B cell (primary cell): ENCODE data around the gene HSD17B2. TPM values are rescaled to one million over a fixed set of nuclear protein-coding genes. Genes with fewer than 3 reads are reported as not detected.

Source experiments
- ATAC-seq: fragments of 200-7000 bp; cut with Tn5 transposase; one replicate; pipeline ENCODE4 v1.10.0; 2021; ENCODE audit warnings: low read depth, mild to moderate bottlenecking, moderate number of reproducible peaks, moderate library complexity
- CTCF ChIA-PET: fragments of 350-600 bp; sonication (Branson Sonifier 250); formaldehyde crosslinking; loops from one replicate; lab custom pipeline; 2021; ENCODE audit warnings: antibody characterized with exemption, inconsistent platforms; lab: Charles Lee
- POLR2A ChIA-PET: fragments of 350-600 bp; sonication (Branson Sonifier 250); formaldehyde crosslinking; loops from one replicate; lab custom pipeline; 2021; ENCODE audit warnings: antibody characterized with exemption; lab: Charles Lee
- DNase-seq: peaks from one replicate; pipeline ENCODE4 v3.0.0; 2013
- H2AFZ ChIP-seq: 2 replicates; pipeline ENCODE4 v1.6.1; 2012; ENCODE audit warnings: mild to moderate bottlenecking, low read depth, low read length; ENCODE audit not compliant: insufficient read depth, poor library complexity, severe bottlenecking
- H3K27ac ChIP-seq, 2 donors: 1 replicate in 1 of 2; 2 replicates in 1 of 2; pipeline ENCODE4 v1.5.1; 2012 to 2013; ENCODE audit warnings: low read length in 2 of 2, mild to moderate bottlenecking in 2 of 2, moderate library complexity in 1 of 2
- H3K27me3 ChIP-seq, 4 experiments: fragments of 200-600 bp in 1 of 4; sonication (generic) in 1 of 4; replicated peaks in 1 of 4; 1 replicate in 2 of 4; 2 replicates in 2 of 4; pipeline versions ENCODE4 v1.6.1 to v1.7.0; 2013 to 2016; ENCODE audit warnings: low read length in 3 of 4, mild to moderate bottlenecking in 2 of 4, mixed read lengths in 1 of 4, moderate library complexity in 1 of 4; ENCODE audit not compliant: insufficient read depth in 4 of 4, control insufficient read depth in 3 of 4; ENCODE audit errors: control extremely low read depth in 1 of 4
- H3K36me3 ChIP-seq, 2 experiments: replicated peaks in 1 of 2; 1 replicate in 1 of 2; 2 replicates in 1 of 2; pipeline versions ENCODE4 v1.6.1 to v1.7.1; 2013; ENCODE audit warnings: low read length in 1 of 2; ENCODE audit not compliant: insufficient read depth in 2 of 2, control insufficient read depth in 1 of 2; ENCODE audit errors: control extremely low read depth in 1 of 2, extremely low read depth in 1 of 2
- H3K4me1 ChIP-seq, 2 donors: fragments of 200-600 bp in 1 of 2; sonication (generic) in 1 of 2; 1 replicate in 1 of 2; 2 replicates in 1 of 2; pipeline versions ENCODE4 v1.5.1 to v1.6.1; 2013 to 2017; ENCODE audit warnings: low read length in 2 of 2; ENCODE audit not compliant: control insufficient read depth in 2 of 2, insufficient read depth in 2 of 2
- H3K4me2 ChIP-seq: replicated peaks from 2 replicates; pipeline ENCODE3; 2012; ENCODE audit warnings: mild to moderate bottlenecking, low read depth, low read length; ENCODE audit not compliant: poor library complexity, severe bottlenecking
- H3K4me3 ChIP-seq, 5 experiments: fragments of 200-600 bp in 1 of 5; sonication (generic) in 1 of 5; 1 replicate in 3 of 5; 2 replicates in 2 of 5; pipeline versions ENCODE4 v1.5.1 to v1.7.0; 2011 to 2016; ENCODE audit warnings: low read length in 4 of 5, mild to moderate bottlenecking in 4 of 5, low read depth in 2 of 5, control low read depth in 1 of 5, moderate library complexity in 1 of 5; ENCODE audit not compliant: insufficient read depth in 1 of 5; ENCODE audit errors: control extremely low read depth in 1 of 5, extremely low read depth in 1 of 5
- H3K79me2 ChIP-seq: fragments of 200-600 bp; sonication (generic); one replicate; pipeline ENCODE4 v1.6.0; 2016; ENCODE audit warnings: low read length; ENCODE audit not compliant: control insufficient read depth, insufficient read depth
- H3K9ac ChIP-seq: fragments of 200-600 bp; sonication (generic); 2 replicates; pipeline ENCODE4 v1.6.1; 2017; ENCODE audit warnings: mild to moderate bottlenecking, low read length, moderate library complexity
- H3K9me3 ChIP-seq, 3 donors: one replicate each; pipeline versions ENCODE4 v1.6.1 to v1.7.1; 2013; ENCODE audit warnings: low read length in 2 of 3; ENCODE audit not compliant: control insufficient read depth in 2 of 3, insufficient read depth in 1 of 3; ENCODE audit errors: control extremely low read depth in 1 of 3
- H4K20me1 ChIP-seq: 2 replicates; pipeline ENCODE4 v1.6.0; 2012; ENCODE audit warnings: mild to moderate bottlenecking, low read length; ENCODE audit not compliant: insufficient read depth, control insufficient read depth, poor library complexity, severe bottlenecking
- H3K27ac Mint-ChIP-seq: one replicate; pipeline ENCODE4 v1.8.0; 2021; ENCODE audit warnings: mixed read lengths
- H3K27me3 Mint-ChIP-seq: one replicate; pipeline ENCODE4 v1.8.0; 2021; ENCODE audit warnings: mixed read lengths
- H3K4me1 Mint-ChIP-seq: one replicate; pipeline ENCODE4 v1.8.0; 2021; ENCODE audit warnings: mixed read lengths
- H3K4me3 Mint-ChIP-seq: one replicate; pipeline ENCODE4 v1.8.0; 2021; ENCODE audit warnings: mixed read lengths
- H3K9me3 Mint-ChIP-seq: one replicate; pipeline ENCODE4 v1.8.0; 2022; ENCODE audit warnings: mixed read lengths; ENCODE audit not compliant: insufficient read depth
- CTCF ChIP-seq: fragments of 200-600 bp; IDR thresholded peaks from one replicate; pipeline ENCODE4 v1.8.0; 2022; ENCODE audit warnings: antibody characterized with exemption, mild to moderate bottlenecking
- EZH2 ChIP-seq: IDR thresholded peaks from 2 replicates; pipeline ENCODE4 v1.6.1; 2012; ENCODE audit warnings: borderline replicate concordance, low read depth, mild to moderate bottlenecking, moderate library complexity, low read length; ENCODE audit not compliant: insufficient read depth, poor library complexity, severe bottlenecking
- WGBS: methylation state at CpG from one replicate; pipeline ENCODE4 v1.1.5; 2013; ENCODE audit warnings: missing lambda C conversion rate; ENCODE audit not compliant: insufficient coverage; 5-methylcytosine and 5-hydroxymethylcytosine counted together
- intact Hi-C: fragments of 100-400 bp; cut with micrococcal nuclease; formaldehyde crosslinking; loops from one replicate; pipeline ENCODE4 v1.10.0; 2022
- polyA plus RNA-seq: library from polyadenylated mRNA; depleted of rRNA; stranded (reverse); fragments of >200 nt; gene quantifications from 2 replicates; pipeline ENCODE4 v1.2.3, GENCODE V29; 2012
- total RNA-seq, 2 donors: library from RNA; stranded (reverse); fragments of 120-200 nt in 1 of 2; gene quantifications; 1 replicate in 1 of 2; 2 replicates in 1 of 2; pipeline versions ENCODE4 v1.2.3 to v1.2.4, GENCODE V29; 2013 to 2022

The HSD17B2 gene
- total and polyA plus RNA-seq, 2 donors (not counting 1 experiment from before 2014, with no cell fraction given): not detected

- Histone ChIP-seq H4K20me1 (no peaks in the 10 kb centered on the region), H3K79me2 (no peaks in the 10 kb centered on the region), H3K9me3 (no peaks in the 10 kb centered on the region), H3K27me3 (peaks cover 0 to 4% (median 1%) of the 10 kb centered on the region in 4 experiments), H3K4me3 (no peak overlapping the region), H3K27ac (no peak overlapping the region), H2AFZ (no peak overlapping the region), H3K36me3 (no peaks in the 10 kb centered on the region), H3K9ac (no peak overlapping the region), H3K4me2 (no peak overlapping the region), H3K4me1 (no peaks in the 10 kb centered on the region)
- TF ChIP-seq CTCF: no peak
- no peak for TF ChIP-seq EZH2
- H3K9me3 Mint-ChIP-seq: peaks cover 6% of the 10 kb centered on the region
- H3K4me3 Mint-ChIP-seq: no peak overlapping the region
- H3K27ac Mint-ChIP-seq: no peak overlapping the region
- ChIA-PET CTCF (no interaction called here), POLR2A (no interaction called here)
- intact Hi-C loops: no loop called here
- no CpG with 5 or more reads among the region's 1 CpG for WGBS
- no peak for ATAC-seq
- DNase-seq: no peak
- peaks cover 44% of the 10 kb centered on the region for H3K27me3 Mint-ChIP-seq
- no peaks in the 10 kb centered on the region for H3K4me1 Mint-ChIP-seq
These were observed 43.1 kb downstream of the HSD17B2 start for GRCh38 chr16:82078125-82078524.

- Mint-ChIP-seq H3K4me3 (no peak overlapping the region), H3K27me3 (peaks cover 50% of the 10 kb centered on the region), H3K4me1 (no peaks in the 10 kb centered on the region), H3K9me3 (peaks cover 6% of the 10 kb centered on the region), H3K27ac (no peak overlapping the region)
- Histone ChIP-seq H3K9me3 (no peaks in the 10 kb centered on the region), H3K4me3 (no peak overlapping the region), H4K20me1 (no peaks in the 10 kb centered on the region), H3K4me1 (no peaks in the 10 kb centered on the region), H3K79me2 (no peaks in the 10 kb centered on the region), H3K36me3 (no peaks in the 10 kb centered on the region), H3K27ac (no peak overlapping the region), H2AFZ (no peak overlapping the region), H3K4me2 (no peak overlapping the region), H3K9ac (no peak overlapping the region), H3K27me3 (peaks cover 0 to 3% (median 0%) of the 10 kb centered on the region in 4 experiments)
- CTCF ChIA-PET: no interaction called here
- ATAC-seq (no peak), DNase-seq (no peak)
- WGBS: 77% methylated on average over 3 of the region's 3 CpGs
- no peak for TF ChIP-seq EZH2
- TF ChIP-seq CTCF: no peak
- POLR2A ChIA-PET: no interaction called here
- intact Hi-C loops: no loop called here
These were observed 44.8 kb downstream of the HSD17B2 start for GRCh38 chr16:82079892-82080291.
